ENCODE measurements around the gene SH3GLB2.

GRCh38 chr9:128979111-128979510 lies 49.0 kb downstream of the SH3GLB2 start:
- TF ChIP-seq, protein P1, sequence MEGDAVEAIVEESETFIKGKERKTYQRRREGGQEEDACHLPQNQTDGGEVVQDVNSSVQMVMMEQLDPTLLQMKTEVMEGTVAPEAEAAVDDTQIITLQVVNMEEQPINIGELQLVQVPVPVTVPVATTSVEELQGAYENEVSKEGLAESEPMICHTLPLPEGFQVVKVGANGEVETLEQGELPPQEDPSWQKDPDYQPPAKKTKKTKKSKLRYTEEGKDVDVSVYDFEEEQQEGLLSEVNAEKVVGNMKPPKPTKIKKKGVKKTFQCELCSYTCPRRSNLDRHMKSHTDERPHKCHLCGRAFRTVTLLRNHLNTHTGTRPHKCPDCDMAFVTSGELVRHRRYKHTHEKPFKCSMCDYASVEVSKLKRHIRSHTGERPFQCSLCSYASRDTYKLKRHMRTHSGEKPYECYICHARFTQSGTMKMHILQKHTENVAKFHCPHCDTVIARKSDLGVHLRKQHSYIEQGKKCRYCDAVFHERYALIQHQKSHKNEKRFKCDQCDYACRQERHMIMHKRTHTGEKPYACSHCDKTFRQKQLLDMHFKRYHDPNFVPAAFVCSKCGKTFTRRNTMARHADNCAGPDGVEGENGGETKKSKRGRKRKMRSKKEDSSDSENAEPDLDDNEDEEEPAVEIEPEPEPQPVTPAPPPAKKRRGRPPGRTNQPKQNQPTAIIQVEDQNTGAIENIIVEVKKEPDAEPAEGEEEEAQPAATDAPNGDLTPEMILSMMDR (IDR thresholded peaks at IDR 0.05; ENCODE audit: poor library complexity) = no peak
- no peak for TF ChIP-seq EZH2 (IDR thresholded peaks at IDR 0.05; ENCODE audit: borderline replicate concordance)
- TF ChIP-seq EZH2phosphoT487 (IDR thresholded peaks at IDR 0.05; ENCODE audit: low read depth, severe bottlenecking, unreplicated experiment) = no peak
